HK-2 (cell line): ENCODE data around the gene PPT2.
"Not testable (repeated sequence)": the region's sequence is repeated elsewhere in the genome, so short reads cannot be mapped to it uniquely, and the experiment has no call there.

Source experiments
- DNase-seq: peaks from one replicate; pipeline ENCODE4 v3.0.0-alpha.2; 2018; ENCODE audit not compliant: unreplicated experiment

The PPT2 gene

DNA sequence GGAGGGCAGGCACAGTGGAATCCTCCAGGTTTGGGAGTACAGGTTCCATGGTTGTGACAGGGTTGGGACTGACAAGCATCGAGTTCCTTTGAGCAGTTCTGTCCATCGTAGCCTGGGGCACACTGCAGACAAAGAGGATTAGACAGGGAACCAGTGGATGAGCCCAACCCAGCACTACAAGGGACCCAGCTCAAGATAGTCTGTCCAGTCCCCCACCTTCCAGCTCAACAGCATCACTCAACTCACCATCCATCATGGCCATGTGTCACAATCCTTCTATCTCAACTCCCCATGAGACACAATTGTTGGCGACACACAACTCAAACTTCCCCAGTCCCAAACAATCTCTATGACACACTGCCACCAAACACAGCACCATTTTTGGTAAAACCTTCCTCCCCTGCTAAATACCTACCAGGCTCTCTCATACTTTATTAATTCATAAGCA lies 50.4 kb downstream of the PPT2 start:
- no peak for DNase-seq

- no peak for DNase-seq
Observed at GRCh38 chr6:32208996-32209395, 55.1 kb downstream of the PPT2 start.

DNA sequence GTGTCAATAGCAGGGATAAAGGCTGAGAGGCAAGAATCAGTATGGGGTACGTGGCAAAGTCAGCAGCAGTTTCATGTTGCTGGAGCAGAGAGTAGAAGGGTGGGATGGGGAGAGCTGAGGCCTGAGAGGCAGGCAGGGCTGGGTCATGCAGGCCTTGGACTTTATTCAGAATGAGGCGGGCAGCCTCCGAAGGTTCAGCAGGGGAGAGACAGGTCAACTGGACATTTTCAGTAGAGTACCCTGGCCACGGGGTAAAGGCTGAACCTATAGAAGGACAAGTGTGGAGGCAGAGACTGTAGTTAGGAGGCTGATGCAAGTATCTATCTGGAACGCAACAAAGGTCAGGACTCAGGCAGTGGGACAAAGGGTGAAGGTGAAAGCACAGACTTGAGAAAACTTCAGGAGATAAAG lies 56.3 kb downstream of the PPT2 start:
- DNase-seq: no peak

- DNase-seq: not testable (repeated sequence)
Observed at GRCh38 chr6:32211432-32211831, 57.5 kb downstream of the PPT2 start.

- DNase-seq: no peak
Observed at GRCh38 chr6:32212076-32212760, 58.3 kb downstream of the PPT2 start.
